Measurements from ENCODE around the gene C12orf57. TPM values are rescaled to one million over a fixed set of nuclear protein-coding genes. Genes with fewer than 3 reads are reported as not detected.
"Not testable (repeated sequence)": the region's sequence is repeated elsewhere in the genome, so short reads cannot be mapped to it uniquely, and the experiment has no call there.

The C12orf57 gene
- total and polyA plus RNA-seq, 4 experiments from 2014 or later, result 155 to 425 (median 334) TPM

GRCh38 chr12:6903722-6904121 is 40.1 kb upstream of the C12orf57 start:
- Histone ChIP-seq H3K4me3 (ENCODE audit: low read length in 2 of 2) (no peak overlapping the region), H3K27ac (ENCODE audit: low read depth, low read length) (peak overlapping the region; percentile 86), H3K27me3 (ENCODE audit: insufficient read depth, low read length) (no peaks in the 10 kb centered on the region), H3K36me3 (ENCODE audit: insufficient read depth, low read length) (no peaks in the 10 kb centered on the region), H3K9me3 (ENCODE audit: control insufficient read depth in 1 of 2, low read length in 2 of 2) (no peaks in the 10 kb centered on the region), H3K4me1 (ENCODE audit: insufficient read depth, low read length) (peaks cover 19% of the 10 kb centered on the region)
- POLR2A ChIA-PET (ENCODE audit: partially characterized antibody), result interaction anchor here (0.5 to 3.4 kb wide), 9 partner anchors 11 to 346 kb away, joined by 3 to 33 read pairs (median 10); partner anchors contain the start of genes ENO2 and SPSB2
- intact Hi-C loops (cut with micrococcal nuclease), result loop anchor here (1.0 to 2.0 kb wide), 6 partner anchors 11 to 67 kb away; partner anchors contain the start of genes EMG1, ENO2, PHB2 and SPSB2
- CTCF ChIA-PET (ENCODE audit: partially characterized antibody), result interaction anchor here (1.1 to 4.4 kb wide), 4 partner anchors 12 to 33 kb away, joined by 4 to 45 read pairs (median 10); partner anchors contain the start of gene SPSB2
- Mint-ChIP-seq H3K27ac (no peak overlapping the region), H3K4me1 (peaks cover 0 to 10% (median 8%) of the 10 kb centered on the region in 4 donors), H3K9me3 (no peaks in the 10 kb centered on the region), H3K36me3 (no peaks in the 10 kb centered on the region), H3K27me3 (no peaks in the 10 kb centered on the region), H3K4me3 (no peak overlapping the region)
- no peak for DNase-seq

- Histone ChIP-seq H3K27ac (ENCODE audit: low read depth, low read length) (peak within 1 kb of the TSS; percentile 86), H3K27me3 (ENCODE audit: insufficient read depth, low read length) (no peaks in the 10 kb centered on the region), H3K36me3 (ENCODE audit: insufficient read depth, low read length) (no peaks in the 10 kb centered on the region), H3K4me3 (ENCODE audit: low read length in 2 of 2) (peak within 1 kb of the TSS; percentile 74 to 95), H3K9me3 (ENCODE audit: control insufficient read depth in 1 of 2, low read length in 2 of 2) (no peaks in the 10 kb centered on the region), H3K4me1 (ENCODE audit: insufficient read depth, low read length) (peaks cover 19% of the 10 kb centered on the region)
- H3K27me3 Mint-ChIP-seq, result no peaks in the 10 kb centered on the region
- peak; percentile 97 to 99 (median 98) for DNase-seq
- peaks cover 0 to 8% (median 6%) of the 10 kb centered on the region in 4 donors for H3K4me1 Mint-ChIP-seq
- H3K27ac Mint-ChIP-seq, result no peak within 1 kb of the TSS
- H3K4me3 Mint-ChIP-seq, result no peak within 1 kb of the TSS
- ChIA-PET POLR2A (ENCODE audit: partially characterized antibody) (interaction anchor here (0.6 to 3.4 kb wide), 16 partner anchors 10 to 370 kb away, joined by 3 to 33 read pairs (median 4); partner anchors contain the start of genes C12orf57, ENO2, GAPDH and LPCAT3), CTCF (ENCODE audit: partially characterized antibody) (interaction anchor here (0.6 to 4.4 kb wide), 8 partner anchors 9 to 341 kb away, joined by 3 to 45 read pairs (median 4); partner anchors contain the start of genes C12orf57, ENO2, LPCAT3 and RNU7-1)
- no peaks in the 10 kb centered on the region for H3K36me3 Mint-ChIP-seq
- H3K9me3 Mint-ChIP-seq, result no peaks in the 10 kb centered on the region
- intact Hi-C loops (cut with micrococcal nuclease), result loop anchor here (1.0 to 2.0 kb wide), 6 partner anchors 10 to 66 kb away; partner anchors contain the start of genes EMG1, ENO2, PHB2 and SPSB2
Observed at GRCh38 chr12:6904280-6905276, 39.2 kb upstream of the C12orf57 start, which contains the start of gene LRRC23. TSS of gene LRRC23 (plus strand) at chr12:6904822. CDS start at chr12:6905634, 812 bp downstream.

GRCh38 chr12:6905414-6906040 is 38.3 kb upstream of the C12orf57 start:
- H3K27ac ChIP-seq (ENCODE audit: low read depth, low read length), result peak overlapping the region; percentile 86
- CTCF ChIA-PET (ENCODE audit: partially characterized antibody), result interaction anchor here (0.8 to 4.4 kb wide), 8 partner anchors 9 to 202 kb away, joined by 3 to 45 read pairs (median 4); partner anchors contain the start of genes C12orf57, ENO2, LPCAT3 and RNU7-1
- no peak for DNase-seq
- peaks cover 19% of the 10 kb centered on the region for H3K4me1 ChIP-seq (ENCODE audit: insufficient read depth, low read length)
- Mint-ChIP-seq H3K4me3 (no peak overlapping the region), H3K27ac (no peak overlapping the region), H3K9me3 (no peaks in the 10 kb centered on the region), H3K4me1 (peaks cover 0 to 8% (median 3%) of the 10 kb centered on the region in 4 donors), H3K36me3 (no peaks in the 10 kb centered on the region), H3K27me3 (no peaks in the 10 kb centered on the region)
- intact Hi-C loops (cut with micrococcal nuclease), result loop anchor here (2.0 kb wide), 1 partner anchor 65 kb away; the partner anchor contains the start of genes EMG1 and PHB2
- no peaks in the 10 kb centered on the region for H3K27me3 ChIP-seq (ENCODE audit: insufficient read depth, low read length)
- H3K36me3 ChIP-seq (ENCODE audit: insufficient read depth, low read length), result no peaks in the 10 kb centered on the region
- no peaks in the 10 kb centered on the region for H3K9me3 ChIP-seq (ENCODE audit: control insufficient read depth in 1 of 2, low read length in 2 of 2)
- POLR2A ChIA-PET (ENCODE audit: partially characterized antibody), result interaction anchor here (0.7 to 3.4 kb wide), 15 partner anchors 9 to 371 kb away, joined by 3 to 33 read pairs (median 5); partner anchors contain the start of genes C12orf57, ENO2, GAPDH and LPCAT3
- peak overlapping the region in 1 of 2 donors; percentile 74 for H3K4me3 ChIP-seq (ENCODE audit: low read length in 2 of 2)

GRCh38 chr12:6908141-6908540 is 35.7 kb upstream of the C12orf57 start:
- intact Hi-C loops (cut with micrococcal nuclease); H3K4me3 ChIP-seq (ENCODE audit: low read length in 2 of 2); H3K4me3 Mint-ChIP-seq; H3K27ac Mint-ChIP-seq; H3K27ac ChIP-seq (ENCODE audit: low read depth, low read length); H3K36me3 ChIP-seq (ENCODE audit: insufficient read depth, low read length); H3K36me3 Mint-ChIP-seq; DNase-seq; H3K9me3 Mint-ChIP-seq; H3K9me3 ChIP-seq (ENCODE audit: control insufficient read depth in 1 of 2, low read length in 2 of 2); H3K27me3 Mint-ChIP-seq; H3K27me3 ChIP-seq (ENCODE audit: insufficient read depth, low read length): not testable (repeated sequence)
- ChIA-PET POLR2A (ENCODE audit: partially characterized antibody) (interaction anchor here (0.8 to 1.9 kb wide), 4 partner anchors 16 to 61 kb away, joined by 3 to 6 read pairs (median 4); no protein-coding TSS in a partner anchor), CTCF (ENCODE audit: partially characterized antibody) (interaction anchor here (0.7 to 4.4 kb wide), 7 partner anchors 10 to 39 kb away, joined by 3 to 45 read pairs (median 4); partner anchors contain the start of gene SPSB2)
- peaks cover 24% of the 10 kb centered on the region for H3K4me1 ChIP-seq (ENCODE audit: insufficient read depth, low read length)
- peaks cover 7 to 10% (median 8%) of the 10 kb centered on the region in 4 donors for H3K4me1 Mint-ChIP-seq

- H3K9me3 ChIP-seq (ENCODE audit: control insufficient read depth in 1 of 2, low read length in 2 of 2), result no peaks in the 10 kb centered on the region
- Mint-ChIP-seq H3K4me3 (no peak overlapping the region), H3K36me3 (peaks cover 0 to under 1% of the 10 kb centered on the region in 2 donors), H3K9me3 (peaks cover 0 to 3% (median 0%) of the 10 kb centered on the region in 8 donors), H3K27me3 (no peaks in the 10 kb centered on the region), H3K4me1 (peaks cover 4 to 22% (median 15%) of the 10 kb centered on the region in 4 donors), H3K27ac (peak overlapping the region in 1 of 7 donors; percentile 82)
- H3K36me3 ChIP-seq (ENCODE audit: insufficient read depth, low read length), result no peaks in the 10 kb centered on the region
- intact Hi-C loops (cut with micrococcal nuclease), result no loop called here
- DNase-seq, result no peak
- ChIA-PET CTCF (ENCODE audit: partially characterized antibody) (interaction anchor here (0.7 to 1.6 kb wide), 6 partner anchors 17 to 76 kb away, joined by 3 to 5 read pairs (median 4); partner anchors contain the start of gene SPSB2), POLR2A (ENCODE audit: partially characterized antibody) (interaction anchor here (1.2 to 1.8 kb wide), 3 partner anchors 18 to 60 kb away, joined by 4 to 8 read pairs (median 7); partner anchors contain the start of gene SPSB2)
- H3K27ac ChIP-seq (ENCODE audit: low read depth, low read length), result no peak overlapping the region
- H3K4me3 ChIP-seq (ENCODE audit: low read length in 2 of 2), result no peak overlapping the region
- peaks cover 23% of the 10 kb centered on the region for H3K4me1 ChIP-seq (ENCODE audit: insufficient read depth, low read length)
- no peaks in the 10 kb centered on the region for H3K27me3 ChIP-seq (ENCODE audit: insufficient read depth, low read length)
Observed at GRCh38 chr12:6909421-6910145, 34.2 kb upstream of the C12orf57 start.

Measured in CD4-positive, alpha-beta memory T cell (primary cell).